ENCODE results near the gene LAS1L. TPM values are rescaled to one million over a fixed set of nuclear protein-coding genes. Genes with fewer than 3 reads are reported as not detected.
"Not testable (repeated sequence)": the region's sequence is repeated elsewhere in the genome, so short reads cannot be mapped to it uniquely, and the experiment has no call there.

Gene LAS1L
- total RNA-seq, 2 experiments from 2014 or later: 41.0 to 61.6 TPM

DNA sequence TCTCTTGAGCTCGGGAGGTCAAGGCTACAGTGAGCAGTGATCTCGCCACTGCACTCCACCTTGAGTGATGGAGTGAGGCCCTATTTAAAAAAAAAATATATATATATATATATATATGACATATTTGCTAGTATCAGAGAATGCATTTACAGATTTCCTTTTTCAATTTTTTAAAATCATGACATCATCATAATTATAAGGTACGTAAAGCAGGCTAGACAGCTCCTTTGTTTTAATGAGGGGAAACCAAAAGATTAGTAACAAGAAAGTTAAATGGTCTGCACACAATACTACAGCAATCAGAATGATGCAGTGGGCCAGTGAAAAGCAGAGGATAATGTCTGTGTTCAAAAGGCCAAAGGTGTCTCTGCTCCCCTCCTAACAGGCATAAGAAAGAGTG lies 43.0 kb downstream of the LAS1L start:
- ChIA-PET CTCF (ENCODE audit: unreplicated experiment) (no interaction called here), POLR2A (interaction anchor here (0.5 kb wide), 1 partner anchor 20 kb away, joined by 5 read pairs; no protein-coding TSS in a partner anchor)
- H3K9me2 ChIP-seq (ENCODE audit: insufficient read depth, low read length): no peaks in the 10 kb centered on the region
- no peak overlapping the region for H3K4me2 ChIP-seq (ENCODE audit: low read length)
- no peak for DNase-seq (ENCODE audit: low spot score)
- no peak overlapping the region for H2AFZ ChIP-seq (ENCODE audit: low read length)
- no peaks in the 10 kb centered on the region for H3K36me3 ChIP-seq (ENCODE audit: insufficient read depth, low read length)
- intact Hi-C loops (cut with micrococcal nuclease; ENCODE audit: unreplicated experiment): no loop called here
- BruUV-seq (replicated peaks): no TSS peak
- H3K79me2 ChIP-seq (ENCODE audit: insufficient read depth, low read depth, low read length): no peaks in the 10 kb centered on the region
- H3K27ac ChIP-seq (ENCODE audit: low read depth, low read length, poor library complexity, severe bottlenecking): no peak overlapping the region
- no peaks in the 10 kb centered on the region for H4K20me1 ChIP-seq (ENCODE audit: insufficient read depth, low read length)
- TF ChIP-seq EZH2phosphoT487 (IDR thresholded peaks at IDR 0.05; ENCODE audit: borderline replicate concordance, low read depth, low read length): no peak
- no peak overlapping the region for H3K4me3 ChIP-seq (ENCODE audit: low read depth, low read length, poor library complexity, severe bottlenecking)
- H3K9me3 ChIP-seq (ENCODE audit: low read length): no peaks in the 10 kb centered on the region
- no peaks in the 10 kb centered on the region for H3K4me1 ChIP-seq (ENCODE audit: insufficient read depth, low read length, poor library complexity, severe bottlenecking)

DNA sequence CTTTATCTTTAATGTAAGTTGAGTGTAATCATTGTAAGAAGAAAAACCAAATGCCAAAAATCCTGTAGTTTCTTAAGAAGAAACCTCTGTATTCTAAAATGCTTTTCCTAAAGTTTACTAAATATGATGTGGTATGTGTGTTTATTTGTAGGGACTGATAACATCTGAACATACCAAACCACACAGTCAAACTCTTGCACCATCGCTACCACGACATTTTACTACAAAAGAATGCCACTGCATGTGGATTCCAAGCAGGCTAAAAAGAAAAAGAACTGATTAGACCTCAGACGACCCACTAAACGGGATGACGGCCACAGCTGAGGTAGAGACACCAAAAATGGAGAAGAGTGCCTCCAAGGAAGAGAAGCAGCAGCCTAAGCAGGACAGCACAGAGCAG lies 46.1 kb downstream of the LAS1L start:
- H3K4me3 ChIP-seq (ENCODE audit: low read depth, low read length, poor library complexity, severe bottlenecking): no peak overlapping the region
- ChIA-PET CTCF (ENCODE audit: unreplicated experiment) (no interaction called here), POLR2A (no interaction called here)
- no peaks in the 10 kb centered on the region for H3K79me2 ChIP-seq (ENCODE audit: insufficient read depth, low read depth, low read length)
- no peaks in the 10 kb centered on the region for H4K20me1 ChIP-seq (ENCODE audit: insufficient read depth, low read length)
- TF ChIP-seq EZH2phosphoT487 (IDR thresholded peaks at IDR 0.05; ENCODE audit: borderline replicate concordance, low read depth, low read length) (no peak), CTCF (conservative IDR thresholded peaks at IDR 0.05; ENCODE audit: low read length) (no peak)
- H3K27ac ChIP-seq (ENCODE audit: low read depth, low read length, poor library complexity, severe bottlenecking): no peak overlapping the region
- no peaks in the 10 kb centered on the region for H3K4me1 ChIP-seq (ENCODE audit: insufficient read depth, low read length, poor library complexity, severe bottlenecking)
- no peak for DNase-seq (ENCODE audit: low spot score)
- H3K9me2 ChIP-seq (ENCODE audit: insufficient read depth, low read length): no peaks in the 10 kb centered on the region
- BruUV-seq (replicated peaks): no TSS peak
- intact Hi-C loops (cut with micrococcal nuclease; ENCODE audit: unreplicated experiment): no loop called here
- no peak overlapping the region for H3K4me2 ChIP-seq (ENCODE audit: low read length)
- H3K9me3 ChIP-seq (ENCODE audit: low read length): no peaks in the 10 kb centered on the region
- no peaks in the 10 kb centered on the region for H3K36me3 ChIP-seq (ENCODE audit: insufficient read depth, low read length)
- no peak overlapping the region for H2AFZ ChIP-seq (ENCODE audit: low read length)

GRCh38 chrX:65480960-65481359 lies 53.6 kb downstream of the LAS1L start:
- Histone ChIP-seq H3K9me2 (ENCODE audit: insufficient read depth, low read length) (no peaks in the 10 kb centered on the region), H3K4me1 (ENCODE audit: insufficient read depth, low read length, poor library complexity, severe bottlenecking) (no peaks in the 10 kb centered on the region), H4K20me1 (ENCODE audit: insufficient read depth, low read length) (no peaks in the 10 kb centered on the region), H3K4me3 (ENCODE audit: low read depth, low read length, poor library complexity, severe bottlenecking) (no peak overlapping the region), H3K4me2 (ENCODE audit: low read length) (no peak overlapping the region), H3K79me2 (ENCODE audit: insufficient read depth, low read depth, low read length) (no peaks in the 10 kb centered on the region), H3K9me3 (ENCODE audit: low read length) (no peaks in the 10 kb centered on the region), H3K27ac (ENCODE audit: low read depth, low read length, poor library complexity, severe bottlenecking) (no peak overlapping the region), H2AFZ (ENCODE audit: low read length) (no peak overlapping the region), H3K36me3 (ENCODE audit: insufficient read depth, low read length) (no peaks in the 10 kb centered on the region)
- BruUV-seq (replicated peaks): no TSS peak
- TF ChIP-seq EZH2phosphoT487 (IDR thresholded peaks at IDR 0.05; ENCODE audit: borderline replicate concordance, low read depth, low read length) (no peak), CTCF (conservative IDR thresholded peaks at IDR 0.05; ENCODE audit: low read length) (no peak)
- DNase-seq (ENCODE audit: low spot score): no peak
- ChIA-PET CTCF (ENCODE audit: unreplicated experiment) (no interaction called here), POLR2A (no interaction called here)
- intact Hi-C loops (cut with micrococcal nuclease; ENCODE audit: unreplicated experiment): no loop called here

GRCh38 chrX:65479102-65479501 lies 55.5 kb downstream of the LAS1L start:
- CTCF ChIA-PET (ENCODE audit: unreplicated experiment); H3K9me3 ChIP-seq (ENCODE audit: low read length); H3K4me2 ChIP-seq (ENCODE audit: low read length); H3K36me3 ChIP-seq (ENCODE audit: insufficient read depth, low read length); H3K4me1 ChIP-seq (ENCODE audit: insufficient read depth, low read length, poor library complexity, severe bottlenecking); intact Hi-C loops (cut with micrococcal nuclease; ENCODE audit: unreplicated experiment); H3K9me2 ChIP-seq (ENCODE audit: insufficient read depth, low read length); H4K20me1 ChIP-seq (ENCODE audit: insufficient read depth, low read length); POLR2A ChIA-PET; DNase-seq (ENCODE audit: low spot score); H3K27ac ChIP-seq (ENCODE audit: low read depth, low read length, poor library complexity, severe bottlenecking); H3K79me2 ChIP-seq (ENCODE audit: insufficient read depth, low read depth, low read length); H3K4me3 ChIP-seq (ENCODE audit: low read depth, low read length, poor library complexity, severe bottlenecking); BruUV-seq (replicated peaks); H2AFZ ChIP-seq (ENCODE audit: low read length): not testable (repeated sequence)

All from OCI-LY7 (cell line).